Right renal pelvis (tissue), 4 donors: Measurements from ENCODE around the gene PAQR5. TPM values are rescaled to one million over a fixed set of nuclear protein-coding genes. Genes with fewer than 3 reads are reported as not detected.
"Not testable (repeated sequence)": the region's sequence is repeated elsewhere in the genome, so short reads cannot be mapped to it uniquely, and the experiment has no call there.

Experiments used
- DNase-seq, 4 donors: peaks; one replicate each; pipeline ENCODE4 v3.0.0-alpha.2; 2013; ENCODE audit warnings: low read depth in 4 of 4, low spot score in 3 of 4, missing footprints in 1 of 4
- polyA plus RNA-seq, 4 donors: library from polyadenylated mRNA; unstranded; fragments of 120-200 nt; gene quantifications; one replicate each; pipeline ENCODE4 v1.2.1, GENCODE V29; 2013; ENCODE audit not compliant: insufficient read length in 4 of 4

Gene PAQR5
- polyA plus RNA-seq, 4 donors: 26.7 to 35.6 (median 34.0) TPM

DNA sequence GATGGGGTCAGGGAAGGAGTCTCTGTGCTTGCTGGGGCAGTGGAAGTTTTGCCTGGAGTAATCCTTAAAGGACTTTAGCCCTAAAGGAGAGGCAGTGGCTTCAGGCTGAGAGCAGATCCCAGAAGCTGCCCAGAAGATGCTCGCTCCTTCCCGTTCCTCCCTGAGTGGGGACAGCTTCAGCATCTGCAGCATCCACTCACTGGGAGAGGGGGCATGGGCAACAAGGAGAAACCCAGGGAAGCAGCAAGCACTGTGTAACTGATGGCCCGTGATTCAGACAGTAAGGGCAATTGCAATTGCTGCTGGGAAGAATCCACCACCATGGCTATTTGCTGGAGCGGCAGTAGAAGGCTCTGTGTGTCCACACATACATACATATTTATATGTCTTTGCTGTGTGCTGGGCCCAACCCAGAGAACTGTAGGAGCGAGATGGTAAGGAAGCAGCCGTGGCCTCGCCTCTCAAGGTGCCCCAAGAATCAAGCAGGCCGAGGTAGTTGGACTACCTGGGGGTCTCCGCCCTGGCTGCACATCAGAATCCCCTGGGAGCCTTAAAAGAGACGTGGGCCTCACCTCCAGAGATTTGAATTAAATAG is 5.8 kb upstream of the PAQR5 start:
- DNase-seq: no peak

GRCh38 chr15:69293741-69294615 is 4.7 kb upstream of the PAQR5 start:
- no peak for DNase-seq

DNA sequence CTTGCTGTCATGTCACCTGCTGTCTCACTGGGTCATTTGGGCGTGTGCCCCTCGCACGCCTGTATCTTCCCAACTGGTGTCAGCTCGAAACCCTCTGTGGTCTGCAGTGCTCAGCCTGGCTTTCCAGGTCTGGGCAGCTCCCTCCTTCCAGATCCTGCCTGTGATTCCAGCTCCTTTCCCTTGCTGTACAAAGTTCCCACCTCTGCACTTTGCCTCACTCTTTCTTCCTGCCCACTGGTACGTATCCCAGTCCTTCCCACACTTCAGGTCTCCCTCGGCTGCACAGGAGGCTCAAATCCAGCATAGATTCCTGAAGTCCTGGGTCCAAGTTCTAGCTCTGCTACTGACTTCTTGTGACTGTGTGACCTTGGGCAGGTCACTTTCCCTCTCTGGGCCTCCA is 2.1 kb upstream of the PAQR5 start:
- no peak for DNase-seq

DNA sequence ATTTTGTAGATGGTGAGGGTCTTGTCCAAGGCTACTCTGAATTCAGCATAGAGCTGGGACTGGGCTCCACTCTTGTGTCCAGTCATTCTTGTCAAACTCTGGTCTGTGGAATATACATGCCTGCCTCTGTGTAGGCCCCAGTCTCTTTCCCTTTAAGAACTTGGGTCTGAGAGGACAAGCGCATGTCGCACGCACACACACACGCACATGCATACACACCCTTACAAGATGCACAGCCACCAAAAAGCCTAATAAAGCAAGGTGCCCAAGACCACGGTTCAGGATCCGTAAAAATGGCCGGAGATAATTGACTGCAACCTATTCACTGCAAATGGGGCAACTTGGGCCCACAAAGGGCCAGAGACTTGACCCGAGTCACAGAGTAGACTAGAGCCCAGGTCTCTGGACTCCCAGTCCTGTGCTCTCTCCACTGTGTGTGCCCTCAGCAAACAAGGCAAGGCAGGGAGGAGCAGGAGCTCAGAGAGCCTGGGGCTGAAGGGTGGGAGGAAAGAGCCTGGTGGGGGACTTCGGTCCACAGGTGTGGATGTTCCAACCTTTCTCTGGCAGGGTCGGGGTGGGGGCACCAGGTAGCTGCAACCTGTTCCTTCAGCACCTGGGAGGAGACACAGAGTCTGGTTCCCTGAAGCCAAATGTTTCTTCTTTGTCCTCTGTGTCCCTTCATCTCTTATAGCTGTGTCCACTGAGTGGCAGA is 914 bp upstream of the PAQR5 start:
- no peak for DNase-seq

DNA sequence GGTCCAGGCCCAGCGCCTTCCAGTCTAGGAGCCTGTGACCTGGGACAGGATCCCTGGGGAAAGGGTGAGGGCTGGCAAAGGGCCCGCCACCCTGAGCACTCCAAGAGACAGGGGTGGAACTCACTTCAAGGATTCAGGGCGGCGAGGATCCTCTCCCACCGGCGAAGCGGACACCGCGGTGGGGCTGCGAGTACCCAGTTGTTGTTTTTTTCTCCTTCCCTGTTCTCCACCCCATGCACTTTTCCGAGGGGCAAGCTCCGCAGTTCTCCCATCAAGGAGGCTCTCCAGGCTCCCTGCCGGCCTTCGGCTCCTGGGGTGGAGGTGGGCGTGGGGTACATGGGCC is 387 bp upstream of the PAQR5 start:
- no peak for DNase-seq

DNA sequence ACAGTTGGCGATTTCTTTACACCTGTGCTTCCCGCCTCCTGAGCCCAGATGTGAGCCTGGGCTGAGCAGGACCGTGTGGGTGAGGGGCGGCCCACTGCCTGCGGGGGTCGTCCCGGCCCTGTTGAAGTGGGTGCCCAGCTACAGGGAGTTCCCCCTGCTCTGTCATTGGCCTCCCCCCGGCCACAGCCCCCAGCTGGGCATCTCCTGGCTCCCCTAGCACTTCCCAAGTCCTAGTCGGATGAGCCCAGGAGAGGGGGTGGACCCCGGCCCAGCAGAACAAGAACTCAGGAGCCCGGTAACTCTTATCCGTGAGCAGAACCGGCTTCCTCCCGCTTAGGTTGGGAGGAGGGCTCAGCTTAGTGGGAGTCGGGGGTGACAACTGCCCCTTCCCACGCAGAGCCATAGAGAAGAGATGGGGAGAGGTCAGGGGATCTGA is 757 bp downstream of the PAQR5 start:
- DNase-seq: no peak

DNA sequence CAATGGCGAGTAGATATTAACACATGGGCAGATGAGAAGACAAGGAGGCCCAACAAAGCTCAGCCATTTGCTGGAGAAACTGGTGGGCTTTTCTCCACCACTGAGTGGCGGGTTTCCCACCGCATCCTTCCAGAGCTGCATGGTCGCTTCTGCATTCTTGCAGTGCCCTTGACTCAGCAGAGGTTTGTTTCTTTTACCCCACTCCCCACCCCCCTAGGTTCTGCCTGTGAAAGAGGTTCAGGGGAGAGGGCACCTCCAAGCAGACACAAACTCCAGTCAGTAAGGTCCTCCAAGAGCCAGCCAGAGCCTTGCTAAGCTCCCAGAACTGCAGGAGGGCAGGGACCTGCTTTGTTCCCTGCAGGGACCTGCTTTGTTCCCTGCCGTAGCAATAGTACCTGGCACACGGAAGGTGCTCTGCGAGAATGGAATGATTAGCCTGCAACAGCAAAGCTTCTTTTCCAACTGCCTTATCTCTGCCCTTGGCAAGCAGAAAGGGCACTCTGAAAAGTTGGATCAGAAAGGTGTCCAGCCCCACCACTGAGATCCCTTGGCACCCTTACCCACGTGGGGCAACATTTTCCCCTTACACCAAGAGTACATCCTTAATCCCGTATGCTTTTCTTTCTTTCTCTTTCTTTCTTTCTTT is 1.4 kb downstream of the PAQR5 start:
- DNase-seq: no peak

DNA sequence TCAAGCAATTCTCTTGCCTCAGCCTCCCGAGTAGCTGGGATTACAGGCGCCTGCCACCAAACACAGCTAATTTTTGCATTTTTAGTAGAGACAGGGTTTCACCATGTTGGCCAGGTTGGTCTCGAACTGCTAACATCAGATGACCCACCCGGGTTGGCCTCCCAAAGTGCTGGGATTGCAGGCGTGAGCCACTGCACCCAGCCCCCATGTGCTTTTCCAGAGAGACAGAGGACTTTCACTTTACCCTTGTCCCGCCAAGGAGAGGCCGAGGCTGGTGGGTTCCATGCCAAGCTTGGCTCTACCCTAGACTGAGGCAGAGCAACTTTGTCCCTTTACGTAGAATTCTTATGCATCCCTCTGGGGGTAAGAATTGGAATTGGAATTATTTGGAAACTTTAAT is 2.4 kb downstream of the PAQR5 start:
- DNase-seq: not testable (repeated sequence)

GRCh38 chr15:69302087-69302486 is 3.4 kb downstream of the PAQR5 start:
- DNase-seq: not testable (repeated sequence)

- DNase-seq: no peak
Observed at GRCh38 chr15:69302929-69303328, 4.2 kb downstream of the PAQR5 start.

DNA sequence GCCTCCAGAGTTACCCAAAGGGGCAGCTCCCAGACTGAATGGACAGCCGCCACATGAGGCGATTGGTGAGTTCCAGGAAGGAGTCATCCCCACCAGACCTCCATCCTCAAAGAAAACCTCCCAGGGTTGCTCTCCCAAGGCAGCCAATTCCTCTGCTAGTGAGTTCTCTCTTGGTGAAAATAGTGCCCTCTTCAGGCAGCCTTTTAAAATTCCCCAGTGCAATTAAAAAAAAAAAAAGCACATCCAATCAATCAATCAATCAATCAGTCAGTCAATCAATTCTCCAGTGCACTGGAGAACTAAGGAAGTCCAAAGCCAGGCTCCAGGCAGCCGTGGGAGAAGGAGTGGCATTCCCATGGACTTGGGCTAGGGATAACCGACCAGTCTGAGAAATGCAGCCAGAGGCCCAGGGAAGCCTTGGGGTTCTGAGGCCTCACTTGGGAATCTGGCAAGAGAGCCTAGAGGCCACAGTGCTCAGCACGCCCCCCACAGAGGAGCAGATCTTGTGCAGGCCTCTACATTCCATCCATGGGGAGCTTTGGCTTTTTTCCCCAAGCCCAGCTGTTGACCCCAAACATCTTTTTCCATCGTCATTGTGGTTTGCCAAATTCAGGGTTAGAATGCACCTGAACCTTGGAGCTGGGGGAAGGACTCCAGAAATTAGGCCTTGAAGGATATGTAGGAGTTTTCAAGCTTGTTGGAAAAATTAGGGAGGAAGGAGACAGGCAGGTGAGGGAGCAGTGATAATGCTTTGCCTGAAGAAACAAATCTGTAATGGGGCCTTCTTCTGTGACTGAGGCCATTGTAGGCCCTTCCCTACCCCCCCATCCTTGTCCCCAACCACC is 4.8 kb downstream of the PAQR5 start:
- no peak for DNase-seq

GRCh38 chr15:69304182-69304545 is 5.5 kb downstream of the PAQR5 start:
- no peak for DNase-seq

DNA sequence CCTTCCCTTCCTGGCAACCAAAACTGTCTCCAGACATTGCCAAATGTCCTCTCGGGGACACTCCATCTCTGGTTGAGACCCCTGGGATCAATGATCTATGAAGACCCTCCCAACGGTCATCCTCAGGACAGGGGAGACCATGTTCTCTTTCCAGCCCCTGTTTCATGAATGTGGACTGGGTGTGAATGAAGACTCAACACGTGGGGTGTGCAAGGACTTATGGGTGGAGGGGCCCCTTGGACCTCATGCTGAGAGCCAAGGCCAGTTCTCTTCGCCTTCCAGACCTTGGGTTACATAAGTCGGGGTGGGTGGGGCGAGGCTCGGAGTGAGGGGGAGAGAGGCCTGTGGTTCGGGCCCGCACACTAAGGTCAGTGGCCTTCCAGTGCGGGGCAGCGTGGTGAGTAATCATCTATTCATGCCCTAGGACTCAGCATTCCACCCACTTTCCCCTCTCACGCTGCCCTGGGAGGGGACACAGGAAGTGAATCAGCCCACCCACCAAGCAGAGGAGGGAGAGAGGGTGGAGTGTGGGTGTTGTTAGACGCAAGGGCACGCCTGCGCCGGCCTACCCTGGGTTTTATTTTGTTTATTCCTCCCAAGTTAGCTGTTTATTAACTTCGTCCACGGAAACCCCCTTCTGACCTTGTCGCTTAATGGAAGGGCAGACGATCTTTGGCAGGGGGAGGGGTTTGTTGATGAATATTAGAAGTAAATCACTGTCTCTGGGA is 6.7 kb downstream of the PAQR5 start:
- DNase-seq: no peak

- DNase-seq: no peak
Observed at GRCh38 chr15:69305933-69306568, 7.3 kb downstream of the PAQR5 start.

DNA sequence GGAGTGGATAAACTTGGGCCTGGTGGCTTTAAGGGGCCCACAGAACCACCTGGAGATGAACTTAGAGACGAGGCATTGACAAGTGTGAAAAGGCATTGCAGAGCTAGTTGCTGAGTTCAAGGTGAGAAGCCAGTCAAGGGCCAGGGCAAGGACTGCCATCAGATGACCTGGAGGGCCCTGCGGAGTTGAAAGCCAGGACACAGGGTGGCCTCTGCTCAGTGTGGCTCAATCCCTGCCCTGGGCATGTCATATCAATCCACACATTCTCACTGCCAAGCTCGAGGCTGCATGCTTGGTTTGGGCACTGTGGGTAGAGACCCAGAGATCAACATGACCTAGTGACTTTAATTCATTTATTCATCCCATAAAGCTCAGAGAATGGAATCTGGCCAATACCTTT is 9.2 kb downstream of the PAQR5 start:
- DNase-seq: no peak

DNA sequence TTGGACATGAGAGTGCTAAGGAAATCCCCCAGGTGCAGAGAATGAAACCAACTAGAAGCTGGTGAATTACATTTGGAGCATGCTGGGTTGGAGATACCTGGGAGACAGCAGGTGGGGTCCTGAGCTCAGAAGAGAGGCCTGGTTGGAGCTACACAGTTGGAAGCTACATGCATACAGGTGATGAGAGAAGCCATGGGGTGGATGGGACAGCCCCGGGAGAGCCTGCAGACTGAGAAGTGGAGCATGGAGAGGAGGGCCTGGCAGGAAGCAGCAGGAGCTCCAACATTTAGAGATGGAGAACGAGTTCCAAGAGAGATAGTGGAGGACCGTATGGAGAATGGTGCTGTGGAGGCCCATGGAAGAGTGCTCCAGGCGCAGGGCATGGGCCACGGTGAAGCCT is 10.2 kb downstream of the PAQR5 start:
- no peak for DNase-seq

DNA sequence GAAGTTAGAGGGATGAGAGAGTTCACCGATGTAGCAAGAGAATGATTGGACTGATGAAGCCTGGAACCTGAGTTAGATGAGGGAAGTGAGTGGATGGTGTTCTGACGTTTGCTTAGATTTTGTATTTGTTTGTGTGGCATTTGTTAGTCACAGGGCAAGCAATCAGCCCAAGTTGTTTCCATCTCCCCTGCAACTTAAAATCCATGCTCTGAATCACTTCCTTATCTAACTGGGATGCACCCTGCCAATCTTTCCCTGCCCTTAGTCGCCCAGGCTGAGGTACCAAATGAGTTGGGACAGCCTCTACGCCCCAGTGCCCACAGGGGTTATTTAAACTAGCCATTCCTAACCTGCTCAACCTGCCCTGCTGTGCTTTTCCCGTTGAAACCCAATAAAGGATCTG is 12.6 kb downstream of the PAQR5 start:
- DNase-seq: no peak

DNA sequence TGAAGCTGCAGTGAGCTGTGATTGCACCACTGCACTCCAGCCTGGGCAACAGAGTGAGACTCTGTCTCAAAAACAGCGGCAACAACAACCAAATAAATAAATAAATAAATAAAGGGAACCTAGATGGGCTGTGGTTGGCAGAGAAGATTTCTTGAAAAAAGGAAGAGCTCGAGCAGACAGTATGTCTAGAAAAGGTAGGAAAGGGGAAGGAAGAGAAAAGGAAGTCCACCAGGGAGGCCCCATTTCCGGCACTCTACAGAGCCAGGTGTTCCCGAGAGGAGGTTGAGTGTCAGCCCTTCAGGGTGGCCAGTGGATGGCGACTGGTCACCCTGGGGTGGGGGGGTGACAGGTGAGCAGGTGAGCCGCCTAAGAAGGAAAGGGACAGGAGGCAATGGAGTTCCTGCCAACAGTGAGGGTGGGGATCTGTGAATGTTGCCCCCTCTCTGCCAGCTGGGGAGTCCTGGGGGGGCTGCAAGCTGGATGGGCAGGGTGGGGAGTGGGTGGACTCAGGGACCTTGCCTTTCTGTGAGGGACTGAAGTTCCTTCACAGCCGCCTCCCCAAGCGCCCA is 14.8 kb downstream of the PAQR5 start:
- no peak for DNase-seq

- no peak for DNase-seq
Observed at GRCh38 chr15:69314131-69314530, 15.4 kb downstream of the PAQR5 start.
